ENCODE data around the gene FOXP1. TPM values are rescaled to one million over a fixed set of nuclear protein-coding genes. Genes with fewer than 3 reads are reported as not detected.
A peak's percentile ranks its signal among the peaks of the same experiment; 100 is the strongest.

The FOXP1 gene
- total RNA-seq, 1 experiment from 2014 or later: 334 TPM

- no peaks in the 10 kb centered on the region; the same call in 1 of the 2 replicates for H4K20me1 ChIP-seq (ENCODE audit: insufficient read depth, low read depth, low read length)
- H3K9ac ChIP-seq (ENCODE audit: low read length): no peak overlapping the region
- no peak overlapping the region for H3K4me3 ChIP-seq (ENCODE audit: low read length)
- H3K36me3 ChIP-seq (ENCODE audit: insufficient read depth, low read length): no peaks in the 10 kb centered on the region
- no peaks in the 10 kb centered on the region for H3K9me3 ChIP-seq (ENCODE audit: low read length)
- no peak for DNase-seq
- H3K4me2 ChIP-seq (ENCODE audit: low read depth, low read length, poor library complexity, severe bottlenecking): peak overlapping the region; percentile 40
- H3K79me2 ChIP-seq (ENCODE audit: low read length): peaks cover 94% of the 10 kb centered on the region
- no peaks in the 10 kb centered on the region for H3K9me2 ChIP-seq (replicated peaks; ENCODE audit: insufficient read depth, low read length)
- no peaks in the 10 kb centered on the region for H3K27me3 ChIP-seq (ENCODE audit: low read length)
- H3K4me1 ChIP-seq (ENCODE audit: low read length): peaks cover 90% of the 10 kb centered on the region
- no peak overlapping the region for H2AFZ ChIP-seq (ENCODE audit: low read length)
- peak overlapping the region; percentile 92 for H3K27ac ChIP-seq (ENCODE audit: low read length)
These were observed 211.2 kb downstream of the FOXP1 start for GRCh38 chr3:71372241-71372768.

- Histone ChIP-seq H4K20me1 (ENCODE audit: insufficient read depth, low read depth, low read length) (no peaks in the 10 kb centered on the region; the same call in 1 of the 2 replicates), H3K36me3 (ENCODE audit: insufficient read depth, low read length) (no peaks in the 10 kb centered on the region)
These were observed 212.2 kb downstream of the FOXP1 start for GRCh38 chr3:71371282-71371681.

GRCh38 chr3:71370467-71370866 lies 213.1 kb downstream of the FOXP1 start:
- Histone ChIP-seq H3K36me3 (ENCODE audit: insufficient read depth, low read length) (no peaks in the 10 kb centered on the region), H2AFZ (ENCODE audit: low read length) (no peak overlapping the region), H4K20me1 (ENCODE audit: insufficient read depth, low read depth, low read length) (no peaks in the 10 kb centered on the region; the same call in 1 of the 2 replicates), H3K4me3 (ENCODE audit: low read length) (no peak overlapping the region), H3K4me1 (ENCODE audit: low read length) (peaks cover 90% of the 10 kb centered on the region), H3K9me2 (replicated peaks; ENCODE audit: insufficient read depth, low read length) (no peaks in the 10 kb centered on the region), H3K27me3 (ENCODE audit: low read length) (no peaks in the 10 kb centered on the region), H3K9me3 (ENCODE audit: low read length) (no peaks in the 10 kb centered on the region), H3K79me2 (ENCODE audit: low read length) (peaks cover 96% of the 10 kb centered on the region), H3K4me2 (ENCODE audit: low read depth, low read length, poor library complexity, severe bottlenecking) (no peak overlapping the region), H3K27ac (ENCODE audit: low read length) (peak overlapping the region; percentile 15; the same call in 1 of the 2 replicates), H3K9ac (ENCODE audit: low read length) (no peak overlapping the region)
- no peak for DNase-seq

More at GRCh38 chr3:71371282-71371681, 212.2 kb downstream of the FOXP1 start:
- no peak overlapping the region for H3K9ac ChIP-seq (ENCODE audit: low read length)
- no peak overlapping the region for H3K4me2 ChIP-seq (ENCODE audit: low read depth, low read length, poor library complexity, severe bottlenecking)
- no peaks in the 10 kb centered on the region for H3K9me2 ChIP-seq (replicated peaks; ENCODE audit: insufficient read depth, low read length)
- H3K79me2 ChIP-seq (ENCODE audit: low read length): peaks cover 96% of the 10 kb centered on the region
- H3K9me3 ChIP-seq (ENCODE audit: low read length): no peaks in the 10 kb centered on the region
- no peak overlapping the region for H3K4me3 ChIP-seq (ENCODE audit: low read length)
- no peak overlapping the region for H3K27ac ChIP-seq (ENCODE audit: low read length)
- H3K27me3 ChIP-seq (ENCODE audit: low read length): no peaks in the 10 kb centered on the region
- DNase-seq: no peak
- H2AFZ ChIP-seq (ENCODE audit: low read length): no peak overlapping the region
- H3K4me1 ChIP-seq (ENCODE audit: low read length): peaks cover 90% of the 10 kb centered on the region

GRCh38 chr3:71369701-71370391 lies 213.7 kb downstream of the FOXP1 start:
- Histone ChIP-seq H2AFZ (ENCODE audit: low read length) (no peak overlapping the region), H3K4me3 (ENCODE audit: low read length) (no peak overlapping the region), H4K20me1 (ENCODE audit: insufficient read depth, low read depth, low read length) (no peaks in the 10 kb centered on the region; the same call in 1 of the 2 replicates), H3K9me2 (replicated peaks; ENCODE audit: insufficient read depth, low read length) (no peaks in the 10 kb centered on the region), H3K79me2 (ENCODE audit: low read length) (peaks cover 96% of the 10 kb centered on the region), H3K36me3 (ENCODE audit: insufficient read depth, low read length) (no peaks in the 10 kb centered on the region), H3K4me2 (ENCODE audit: low read depth, low read length, poor library complexity, severe bottlenecking) (no peak overlapping the region), H3K27ac (ENCODE audit: low read length) (peak overlapping the region; percentile 15; the same call in 1 of the 2 replicates), H3K27me3 (ENCODE audit: low read length) (no peaks in the 10 kb centered on the region), H3K9ac (ENCODE audit: low read length) (no peak overlapping the region), H3K4me1 (ENCODE audit: low read length) (peaks cover 90% of the 10 kb centered on the region), H3K9me3 (ENCODE audit: low read length) (no peaks in the 10 kb centered on the region)
- DNase-seq: no peak

GRCh38 chr3:71366988-71367604 lies 216.4 kb downstream of the FOXP1 start:
- H4K20me1 ChIP-seq (ENCODE audit: insufficient read depth, low read depth, low read length): peaks cover 3% of the 10 kb centered on the region; the same call in 1 of the 2 replicates
- H3K9me3 ChIP-seq (ENCODE audit: low read length): no peaks in the 10 kb centered on the region
- DNase-seq: no peak
- no peak overlapping the region for H3K4me3 ChIP-seq (ENCODE audit: low read length)
- H3K27me3 ChIP-seq (ENCODE audit: low read length): no peaks in the 10 kb centered on the region
- H3K9ac ChIP-seq (ENCODE audit: low read length): peak overlapping the region; percentile 21
- H3K36me3 ChIP-seq (ENCODE audit: insufficient read depth, low read length): no peaks in the 10 kb centered on the region
- peak overlapping the region; percentile 41 for H3K4me2 ChIP-seq (ENCODE audit: low read depth, low read length, poor library complexity, severe bottlenecking)
- peak overlapping the region; percentile 64 for H3K27ac ChIP-seq (ENCODE audit: low read length)
- peaks cover 95% of the 10 kb centered on the region for H3K79me2 ChIP-seq (ENCODE audit: low read length)
- H3K4me1 ChIP-seq (ENCODE audit: low read length): peaks cover 90% of the 10 kb centered on the region
- no peaks in the 10 kb centered on the region for H3K9me2 ChIP-seq (replicated peaks; ENCODE audit: insufficient read depth, low read length)
- no peak overlapping the region for H2AFZ ChIP-seq (ENCODE audit: low read length)

GRCh38 chr3:71361334-71361890 lies 222.1 kb downstream of the FOXP1 start:
- peak overlapping the region; percentile 37 for H3K9ac ChIP-seq (ENCODE audit: low read length)
- peak overlapping the region; percentile 56 for H3K4me2 ChIP-seq (ENCODE audit: low read depth, low read length, poor library complexity, severe bottlenecking)
- 0 out of 2 replicates have a peak, but pooled peaks cover 8% of the 10 kb centered on the region for H4K20me1 ChIP-seq (ENCODE audit: insufficient read depth, low read depth, low read length)

GRCh38 chr3:71360764-71361163 lies 222.8 kb downstream of the FOXP1 start:
- H3K27me3 ChIP-seq (ENCODE audit: low read length): no peaks in the 10 kb centered on the region
- H3K4me2 ChIP-seq (ENCODE audit: low read depth, low read length, poor library complexity, severe bottlenecking): peak overlapping the region; percentile 56
- 0 out of 2 replicates have a peak, but pooled peaks cover 5% of the 10 kb centered on the region for H3K36me3 ChIP-seq (ENCODE audit: insufficient read depth, low read length)
- DNase-seq: peak; percentile 87
- peak overlapping the region; percentile 79 for H3K27ac ChIP-seq (ENCODE audit: low read length)
- peak overlapping the region; percentile 37 for H3K9ac ChIP-seq (ENCODE audit: low read length)
- no peak overlapping the region for H2AFZ ChIP-seq (ENCODE audit: low read length)
- H3K4me3 ChIP-seq (ENCODE audit: low read length): peak overlapping the region; percentile 32; the same call in 1 of the 2 replicates
- H3K9me2 ChIP-seq (replicated peaks; ENCODE audit: insufficient read depth, low read length): no peaks in the 10 kb centered on the region
- H3K79me2 ChIP-seq (ENCODE audit: low read length): peaks cover 96% of the 10 kb centered on the region
- H3K4me1 ChIP-seq (ENCODE audit: low read length): peaks cover 100% of the 10 kb centered on the region
- 0 out of 2 replicates have a peak, but pooled peaks cover 8% of the 10 kb centered on the region for H4K20me1 ChIP-seq (ENCODE audit: insufficient read depth, low read depth, low read length)
- no peaks in the 10 kb centered on the region for H3K9me3 ChIP-seq (ENCODE audit: low read length)

More at GRCh38 chr3:71361334-71361890, 222.1 kb downstream of the FOXP1 start:
- Histone ChIP-seq H3K4me3 (ENCODE audit: low read length) (peak overlapping the region; percentile 32; the same call in 1 of the 2 replicates), H3K79me2 (ENCODE audit: low read length) (peaks cover 96% of the 10 kb centered on the region), H3K27me3 (ENCODE audit: low read length) (no peaks in the 10 kb centered on the region), H3K9me2 (replicated peaks; ENCODE audit: insufficient read depth, low read length) (no peaks in the 10 kb centered on the region), H3K9me3 (ENCODE audit: low read length) (no peaks in the 10 kb centered on the region), H3K27ac (ENCODE audit: low read length) (peak overlapping the region; percentile 79), H2AFZ (ENCODE audit: low read length) (no peak overlapping the region), H3K4me1 (ENCODE audit: low read length) (peaks cover 100% of the 10 kb centered on the region), H3K36me3 (ENCODE audit: insufficient read depth, low read length) (0 out of 2 replicates have a peak, but pooled peaks cover 5% of the 10 kb centered on the region)
- DNase-seq: no peak
